HG03354 (cell line): ENCODE data around the gene COPS4.
"Not testable (repeated sequence)": the region's sequence is repeated elsewhere in the genome, so short reads cannot be mapped to it uniquely, and the experiment has no call there.

Experiments
- ATAC-seq: cut with Tn5 transposase; IDR thresholded peaks from one replicate; pipeline ENCODE4 v1.9.1; 2021; ENCODE audit warnings: mild to moderate bottlenecking; ENCODE audit not compliant: unreplicated experiment, poor library complexity, severe bottlenecking

The COPS4 gene

GRCh38 chr4:83034630-83035494, at the start of gene COPS4:
COPS4 (plus strand) TSS chr4:83035183; CDS start chr4:83035225, 42 bp downstream.
- ATAC-seq = peak; percentile 99

GRCh38 chr4:82987519-82987918, 47.5 kb upstream of the COPS4 start:
- not testable (repeated sequence) for ATAC-seq

- no peak for ATAC-seq
Observed at GRCh38 chr4:82988323-82988832, 46.6 kb upstream of the COPS4 start.

- peak; percentile 94 for ATAC-seq
Observed at GRCh38 chr4:82989575-82990429, 45.2 kb upstream of the COPS4 start.

- ATAC-seq = no peak
Observed at GRCh38 chr4:82994834-82995233, 40.1 kb upstream of the COPS4 start.

GRCh38 chr4:82998898-82999297, 36.1 kb upstream of the COPS4 start:
- ATAC-seq = no peak

- ATAC-seq = no peak
Observed at GRCh38 chr4:83002329-83002728, 32.7 kb upstream of the COPS4 start.

- not testable (repeated sequence) for ATAC-seq
Observed at GRCh38 chr4:83003044-83003791, 31.8 kb upstream of the COPS4 start.

- ATAC-seq = no peak
Observed at GRCh38 chr4:83009529-83009928, 25.5 kb upstream of the COPS4 start.

GRCh38 chr4:83010111-83010521, 24.9 kb upstream of the COPS4 start:
- ATAC-seq = no peak

GRCh38 chr4:83010522-83011318, 24.3 kb upstream of the COPS4 start, which contains the start of gene LIN54:
LIN54 (minus strand) TSS chr4:83010823; CDS start chr4:82984844, 25,979 bp downstream.
- ATAC-seq = peak; percentile 50

GRCh38 chr4:83011689-83012199, 23.2 kb upstream of the COPS4 start:
- no peak for ATAC-seq

GRCh38 chr4:83012200-83012686, 22.7 kb upstream of the COPS4 start:
- ATAC-seq = peak; percentile 19

GRCh38 chr4:83012687-83013419, 22.1 kb upstream of the COPS4 start:
- ATAC-seq = peak; percentile 82

- ATAC-seq = no peak
Observed at GRCh38 chr4:83013420-83013867, 21.5 kb upstream of the COPS4 start.

GRCh38 chr4:83013902-83014301, 21.1 kb upstream of the COPS4 start:
- ATAC-seq = no peak

- ATAC-seq = peak; percentile 61
Observed at GRCh38 chr4:83019794-83020494, 15.0 kb upstream of the COPS4 start.
